HepG2 (cell line): ENCODE measurements around the gene SLC35B1.
"Not testable (repeated sequence)": the region's sequence is repeated elsewhere in the genome, so short reads cannot be mapped to it uniquely, and the experiment has no call there.

Experiments
- ATF7-NPFF ChIP-seq: sonication (generic); formaldehyde crosslinking; IDR thresholded peaks from 2 replicates; pipeline ENCODE4 v1.8.1; 2023; ENCODE audit warnings: mild to moderate bottlenecking, low read depth, missing genetic modification reagents, moderate library complexity
- CC2D1A ChIP-seq: sonication (generic); formaldehyde crosslinking; IDR thresholded peaks from 2 replicates; pipeline ENCODE4 v1.8.1; 2023; ENCODE audit warnings: mild to moderate bottlenecking, missing genetic modification reagents
- MED1 ChIP-seq: sonication (generic); formaldehyde crosslinking; IDR thresholded peaks from 2 replicates; pipeline ENCODE4 v1.4.0; 2020; ENCODE audit warnings: missing genetic modification reagents
- MEIS2 ChIP-seq: sonication (generic); formaldehyde crosslinking; IDR thresholded peaks from 2 replicates; pipeline ENCODE4 v1.9.0; 2021; ENCODE audit warnings: mild to moderate bottlenecking, missing genetic modification reagents
- NR1H2 ChIP-seq: sonication (generic); formaldehyde crosslinking; IDR thresholded peaks from 2 replicates; pipeline ENCODE4 v1.8.1; 2022; ENCODE audit warnings: low read depth, missing genetic modification reagents, borderline replicate concordance
- PTBP1 ChIP-seq: fragments of 200-400 bp; formaldehyde crosslinking; IDR thresholded peaks from 2 replicates; pipeline ENCODE4 v1.6.1; 2018; ENCODE audit warnings: low read length, low read depth; ENCODE audit not compliant: poor library complexity, severe bottlenecking
- TAF1 ChIP-seq: sonication (generic); formaldehyde crosslinking; IDR thresholded peaks from 2 replicates; pipeline ENCODE4 v1.4.0; 2020; ENCODE audit warnings: missing genetic modification reagents
- ZBTB1 ChIP-seq: sonication (generic); formaldehyde crosslinking; IDR thresholded peaks from 2 replicates; pipeline ENCODE4 v1.4.0; 2020; ENCODE audit warnings: missing genetic modification reagents, borderline replicate concordance
- ZMYM3 ChIP-seq: sonication (generic); formaldehyde crosslinking; IDR thresholded peaks from 2 replicates; pipeline ENCODE4 v1.5.1; 2020; ENCODE audit warnings: mild to moderate bottlenecking, missing genetic modification reagents
- ZNF256 ChIP-seq: sonication (generic); formaldehyde crosslinking; conservative IDR thresholded peaks from 2 replicates; pipeline ENCODE4 v1.4.0; 2020; ENCODE audit warnings: missing genetic modification reagents
- TF ChIP-seq, protein P1 (sequence below): sonication (generic); formaldehyde crosslinking; conservative IDR thresholded peaks from 2 replicates; pipeline ENCODE4 v1.4.0; 2020; ENCODE audit warnings: missing genetic modification reagents
- TF ChIP-seq, protein P2 (sequence below): sonication (generic); formaldehyde crosslinking; IDR thresholded peaks from 2 replicates; pipeline ENCODE4 v1.5.0; 2020; ENCODE audit warnings: mild to moderate bottlenecking, missing genetic modification reagents, moderate library complexity

DNA sequence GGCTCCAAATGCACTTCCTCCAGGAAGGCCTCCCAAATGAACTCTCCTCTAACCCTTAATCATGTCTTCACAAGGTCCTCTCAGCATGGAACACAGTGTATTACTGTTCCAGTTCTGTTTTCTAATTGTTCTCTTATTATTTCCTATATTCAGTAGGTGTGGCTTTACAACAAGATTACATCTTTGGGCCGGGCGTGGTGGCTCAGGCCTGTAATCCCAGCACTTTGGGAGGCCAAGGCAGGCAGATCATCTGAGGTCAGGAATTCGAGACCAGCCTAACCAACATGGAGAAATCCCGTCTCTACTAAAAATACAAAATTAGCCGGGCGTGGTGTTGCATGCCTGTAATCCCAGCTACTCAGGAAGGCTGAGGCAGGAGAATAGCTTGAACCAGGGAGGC lies 34.1 kb downstream of the SLC35B1 start:
- not testable (repeated sequence) for TF ChIP-seq NR1H2 (CRISPR knock-in tag); ATF7-NPFF (CRISPR knock-in tag); ZMYM3; MEIS2 (CRISPR knock-in tag); ZNF256 (CRISPR knock-in tag); TAF1 (CRISPR knock-in tag); CC2D1A; PTBP1; MED1 (CRISPR knock-in tag); ZBTB1 (CRISPR knock-in tag)
- TF ChIP-seq, protein P1, sequence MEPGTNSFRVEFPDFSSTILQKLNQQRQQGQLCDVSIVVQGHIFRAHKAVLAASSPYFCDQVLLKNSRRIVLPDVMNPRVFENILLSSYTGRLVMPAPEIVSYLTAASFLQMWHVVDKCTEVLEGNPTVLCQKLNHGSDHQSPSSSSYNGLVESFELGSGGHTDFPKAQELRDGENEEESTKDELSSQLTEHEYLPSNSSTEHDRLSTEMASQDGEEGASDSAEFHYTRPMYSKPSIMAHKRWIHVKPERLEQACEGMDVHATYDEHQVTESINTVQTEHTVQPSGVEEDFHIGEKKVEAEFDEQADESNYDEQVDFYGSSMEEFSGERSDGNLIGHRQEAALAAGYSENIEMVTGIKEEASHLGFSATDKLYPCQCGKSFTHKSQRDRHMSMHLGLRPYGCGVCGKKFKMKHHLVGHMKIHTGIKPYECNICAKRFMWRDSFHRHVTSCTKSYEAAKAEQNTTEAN (CRISPR knock-in tag) = not testable (repeated sequence)
- TF ChIP-seq, protein P2, sequence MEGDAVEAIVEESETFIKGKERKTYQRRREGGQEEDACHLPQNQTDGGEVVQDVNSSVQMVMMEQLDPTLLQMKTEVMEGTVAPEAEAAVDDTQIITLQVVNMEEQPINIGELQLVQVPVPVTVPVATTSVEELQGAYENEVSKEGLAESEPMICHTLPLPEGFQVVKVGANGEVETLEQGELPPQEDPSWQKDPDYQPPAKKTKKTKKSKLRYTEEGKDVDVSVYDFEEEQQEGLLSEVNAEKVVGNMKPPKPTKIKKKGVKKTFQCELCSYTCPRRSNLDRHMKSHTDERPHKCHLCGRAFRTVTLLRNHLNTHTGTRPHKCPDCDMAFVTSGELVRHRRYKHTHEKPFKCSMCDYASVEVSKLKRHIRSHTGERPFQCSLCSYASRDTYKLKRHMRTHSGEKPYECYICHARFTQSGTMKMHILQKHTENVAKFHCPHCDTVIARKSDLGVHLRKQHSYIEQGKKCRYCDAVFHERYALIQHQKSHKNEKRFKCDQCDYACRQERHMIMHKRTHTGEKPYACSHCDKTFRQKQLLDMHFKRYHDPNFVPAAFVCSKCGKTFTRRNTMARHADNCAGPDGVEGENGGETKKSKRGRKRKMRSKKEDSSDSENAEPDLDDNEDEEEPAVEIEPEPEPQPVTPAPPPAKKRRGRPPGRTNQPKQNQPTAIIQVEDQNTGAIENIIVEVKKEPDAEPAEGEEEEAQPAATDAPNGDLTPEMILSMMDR = not testable (repeated sequence)
